HEK293 (cell line): ENCODE measurements around the gene HSD11B1.
A peak's percentile ranks its signal among the peaks of the same experiment; 100 is the strongest.

Experiments
- CTCF ChIA-PET: fragments of 350-600 bp; formaldehyde crosslinking; extraction: SDS; loops from one replicate; lab custom pipeline; 2021; ENCODE audit warnings: antibody characterized with exemption; lab: Yijun Ruan, JAX
- POLR2A ChIA-PET: fragments of 300-600 bp; formaldehyde crosslinking; extraction: SDS; loops from one replicate; lab custom pipeline; 2020; ENCODE audit warnings: antibody characterized with exemption, inconsistent platforms; lab: Yijun Ruan, JAX
- H3K27ac ChIP-seq: fragments of 200-500 bp; sonication (Bioruptor generic); 2 replicates; pipeline ENCODE4 v1.5.1; 2014; ENCODE audit warnings: low read depth, low read length, control low read depth, inconsistent platforms; ENCODE audit errors: extremely low read depth
- H3K36me3 ChIP-seq, 2 experiments: fragments of 200-500 bp in 1 of 2; sonication (Bioruptor generic) in 1 of 2; 1 replicate in 1 of 2; 2 replicates in 1 of 2; pipeline ENCODE4 v1.5.1; 2014 to 2017; ENCODE audit warnings: inconsistent platforms in 2 of 2, low read length in 2 of 2; ENCODE audit not compliant: control insufficient read depth in 2 of 2, insufficient read depth in 1 of 2
- H3K4me1 ChIP-seq: fragments of 200-500 bp; sonication (Bioruptor generic); 2 replicates; pipeline ENCODE4 v1.5.1; 2014; ENCODE audit warnings: mild to moderate bottlenecking, low read length, inconsistent platforms; ENCODE audit not compliant: control insufficient read depth, insufficient read depth
- H3K4me3 ChIP-seq: 2 replicates; pipeline ENCODE4 v1.5.1; 2011; ENCODE audit warnings: low read depth, mild to moderate bottlenecking, control low read depth, low read length, moderate library complexity
- H3K9me3 ChIP-seq: fragments of 200-500 bp; sonication (Bioruptor generic); 2 replicates; pipeline ENCODE4 v1.5.1; 2014; ENCODE audit warnings: low read depth, low read length, inconsistent platforms; ENCODE audit not compliant: control insufficient read depth, insufficient read depth
- ATF2 ChIP-seq: fragments of 450-650 bp; formaldehyde crosslinking; IDR thresholded peaks from 2 replicates; pipeline ENCODE4 v1.5.1; 2016; ENCODE audit warnings: missing biosample characterization, missing genetic modification characterization, low read depth
- MYNN ChIP-seq: fragments of 450-650 bp; formaldehyde crosslinking; IDR thresholded peaks from 2 replicates; pipeline ENCODE4 v1.5.1; 2016; ENCODE audit warnings: missing biosample characterization, missing genetic modification characterization, borderline replicate concordance
- SCRT1 ChIP-seq: fragments of 450-650 bp; formaldehyde crosslinking; IDR thresholded peaks from 2 replicates; pipeline ENCODE4 v1.5.1; 2016; ENCODE audit warnings: missing biosample characterization, missing genetic modification characterization, borderline replicate concordance
- SCRT2 ChIP-seq: fragments of 450-650 bp; formaldehyde crosslinking; IDR thresholded peaks from 2 replicates; pipeline ENCODE4 v1.5.1; 2016; ENCODE audit warnings: missing biosample characterization, missing genetic modification characterization
- WT1 ChIP-seq: fragments of 450-650 bp; formaldehyde crosslinking; IDR thresholded peaks from 2 replicates; pipeline ENCODE4 v1.5.1; 2016; ENCODE audit warnings: missing biosample characterization, missing genetic modification characterization
- ZFP69B ChIP-seq: fragments of 450-650 bp; formaldehyde crosslinking; IDR thresholded peaks from 2 replicates; pipeline ENCODE4 v1.5.1; 2016; ENCODE audit warnings: missing biosample characterization, missing genetic modification characterization
- ZNF140 ChIP-seq: fragments of 450-650 bp; formaldehyde crosslinking; IDR thresholded peaks from 2 replicates; pipeline ENCODE4 v1.5.1; 2016; ENCODE audit warnings: missing biosample characterization, missing genetic modification characterization
- ZNF175 ChIP-seq: fragments of 450-650 bp; formaldehyde crosslinking; IDR thresholded peaks from 2 replicates; pipeline ENCODE4 v1.5.1; 2016; ENCODE audit warnings: missing biosample characterization, missing genetic modification characterization
- ZNF19 ChIP-seq: fragments of 450-650 bp; formaldehyde crosslinking; IDR thresholded peaks from 2 replicates; pipeline ENCODE4; 2016; ENCODE audit warnings: missing biosample characterization, missing genetic modification characterization, low read depth
- ZNF426 ChIP-seq: fragments of 450-650 bp; formaldehyde crosslinking; IDR thresholded peaks from 2 replicates; pipeline ENCODE4 v1.5.1; 2017; ENCODE audit warnings: missing biosample characterization, missing genetic modification characterization, mild to moderate bottlenecking, inconsistent platforms, moderate library complexity
- ZNF501 ChIP-seq: fragments of 450-650 bp; formaldehyde crosslinking; IDR thresholded peaks from 2 replicates; pipeline ENCODE4 v1.5.1; 2016; ENCODE audit warnings: missing biosample characterization, missing genetic modification characterization
- ZNF513 ChIP-seq: fragments of 450-650 bp; IDR thresholded peaks from 2 replicates; pipeline ENCODE4 v1.5.1; 2018; ENCODE audit warnings: missing biosample characterization, missing genetic modification characterization
- ZNF692 ChIP-seq: fragments of 450-650 bp; formaldehyde crosslinking; IDR thresholded peaks from 2 replicates; pipeline ENCODE4 v1.5.1; 2016; ENCODE audit warnings: missing biosample characterization, missing genetic modification characterization
- TF ChIP-seq, protein P1 (sequence below): fragments of 450-650 bp; formaldehyde crosslinking; IDR thresholded peaks from 2 replicates; pipeline ENCODE4 v1.5.1; 2017; ENCODE audit warnings: missing biosample characterization, missing genetic modification characterization
- TF ChIP-seq, protein P2 (sequence below): fragments of 450-650 bp; formaldehyde crosslinking; IDR thresholded peaks from 2 replicates; pipeline ENCODE4 v1.5.1; 2016; ENCODE audit warnings: missing biosample characterization, missing genetic modification characterization

Gene HSD11B1

GRCh38 chr1:209736490-209737117, 32.0 kb downstream of the HSD11B1 start:
- TF ChIP-seq ZNF501 (tag by site-specific recombination) (no peak), ZNF140 (no peak), MYNN (no peak), ZNF19 (tag by site-specific recombination) (no peak), ATF2 (tag by site-specific recombination) (no peak), ZNF426 (no peak)
- TF ChIP-seq, protein P1, sequence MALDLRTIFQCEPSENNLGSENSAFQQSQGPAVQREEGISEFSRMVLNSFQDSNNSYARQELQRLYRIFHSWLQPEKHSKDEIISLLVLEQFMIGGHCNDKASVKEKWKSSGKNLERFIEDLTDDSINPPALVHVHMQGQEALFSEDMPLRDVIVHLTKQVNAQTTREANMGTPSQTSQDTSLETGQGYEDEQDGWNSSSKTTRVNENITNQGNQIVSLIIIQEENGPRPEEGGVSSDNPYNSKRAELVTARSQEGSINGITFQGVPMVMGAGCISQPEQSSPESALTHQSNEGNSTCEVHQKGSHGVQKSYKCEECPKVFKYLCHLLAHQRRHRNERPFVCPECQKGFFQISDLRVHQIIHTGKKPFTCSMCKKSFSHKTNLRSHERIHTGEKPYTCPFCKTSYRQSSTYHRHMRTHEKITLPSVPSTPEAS = no peak
- Histone ChIP-seq H3K4me1 (no peaks in the 10 kb centered on the region), H3K27ac (no peak overlapping the region), H3K9me3 (no peaks in the 10 kb centered on the region), H3K36me3 (no peaks in the 10 kb centered on the region), H3K4me3 (no peak overlapping the region)
- ChIA-PET CTCF (interaction anchor here (0.8 to 4.4 kb wide), 4 partner anchors 8 to 43 kb away, joined by 3 to 28 read pairs (median 6); no protein-coding TSS in a partner anchor), POLR2A (no interaction called here)

GRCh38 chr1:209737118-209737505, 32.5 kb downstream of the HSD11B1 start:
- TF ChIP-seq ZNF175 (tag by site-specific recombination) (no peak), SCRT2 (peak; percentile 65), SCRT1 (tag by site-specific recombination) (0 out of 2 replicates have a peak, but pooled peaks have one; percentile 20)
- no peaks in the 10 kb centered on the region for H3K36me3 ChIP-seq
- H3K4me3 ChIP-seq = no peak overlapping the region
- ChIA-PET CTCF (interaction anchor here (0.8 to 4.4 kb wide), 4 partner anchors 8 to 44 kb away, joined by 3 to 28 read pairs (median 6); no protein-coding TSS in a partner anchor), POLR2A (no interaction called here)
- H3K27ac ChIP-seq = no peak overlapping the region
- H3K4me1 ChIP-seq = no peaks in the 10 kb centered on the region
- H3K9me3 ChIP-seq = no peaks in the 10 kb centered on the region

DNA sequence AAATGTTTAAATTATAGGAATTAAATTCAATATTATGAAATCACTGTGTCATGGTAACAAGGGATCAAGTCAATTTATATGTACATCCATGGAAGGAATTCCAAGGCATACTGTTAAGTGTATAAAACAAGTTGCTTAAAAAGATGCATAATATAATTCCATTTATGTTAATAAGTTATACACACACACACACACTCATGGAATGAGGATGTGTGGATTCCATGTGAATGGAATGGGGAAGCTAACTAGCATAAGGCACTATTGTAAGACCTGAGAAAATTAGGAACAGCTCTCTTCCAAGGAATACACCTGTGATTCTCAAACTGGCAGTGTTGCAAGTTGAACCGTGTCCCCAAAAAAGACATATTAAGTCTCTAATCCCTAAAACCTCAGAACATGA, 33.6 kb downstream of the HSD11B1 start:
- CTCF ChIA-PET = interaction anchor here (0.6 to 2.4 kb wide), 3 partner anchors 10 to 162 kb away, joined by 4 to 10 read pairs (median 5); no protein-coding TSS in a partner anchor
- POLR2A ChIA-PET = no interaction called here
- TF ChIP-seq, protein P2, sequence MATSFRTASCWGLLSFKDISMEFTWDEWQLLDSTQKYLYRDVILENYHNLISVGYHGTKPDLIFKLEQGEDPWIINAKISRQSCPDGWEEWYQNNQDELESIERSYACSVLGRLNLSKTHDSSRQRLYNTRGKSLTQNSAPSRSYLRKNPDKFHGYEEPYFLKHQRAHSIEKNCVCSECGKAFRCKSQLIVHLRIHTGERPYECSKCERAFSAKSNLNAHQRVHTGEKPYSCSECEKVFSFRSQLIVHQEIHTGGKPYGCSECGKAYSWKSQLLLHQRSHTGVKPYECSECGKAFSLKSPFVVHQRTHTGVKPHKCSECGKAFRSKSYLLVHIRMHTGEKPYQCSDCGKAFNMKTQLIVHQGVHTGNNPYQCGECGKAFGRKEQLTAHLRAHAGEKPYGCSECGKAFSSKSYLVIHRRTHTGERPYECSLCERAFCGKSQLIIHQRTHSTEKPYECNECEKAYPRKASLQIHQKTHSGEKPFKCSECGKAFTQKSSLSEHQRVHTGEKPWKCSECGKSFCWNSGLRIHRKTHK (tag by site-specific recombination) = no peak
- TF ChIP-seq ZNF692 (tag by site-specific recombination) (no peak), ZNF513 (tag by site-specific recombination) (no peak), WT1 (tag by site-specific recombination) (no peak), ZFP69B (tag by site-specific recombination) (no peak)
- TF ChIP-seq, all 188 proteins: peak for 0
- Histone ChIP-seq H3K4me3 (no peak overlapping the region), H3K36me3 (no peaks in the 10 kb centered on the region), H3K4me1 (no peaks in the 10 kb centered on the region), H3K27ac (no peak overlapping the region), H3K9me3 (no peaks in the 10 kb centered on the region)
